K562 (cell line): ENCODE results near the gene PAX5. TPM values are rescaled to one million over a fixed set of nuclear protein-coding genes. Genes with fewer than 3 reads are reported as not detected.

Source experiments
- ATAC-seq: fragments of 200-7000 bp; cut with Tn5 transposase; 3 replicates; pipeline ENCODE4 v1.9.1; 2020; ENCODE audit warnings: moderate library complexity
- BruUV-seq: library from RNA; stranded (reverse); fragments of 400-500 nt; replicated peaks from 2 replicates; lab custom pipeline; 2021; lab: Mats Ljungman, UMichigan
- CTCF ChIA-PET: fragments of 300-600 bp; formaldehyde crosslinking; extraction: SDS; loops from one replicate; lab custom pipeline; 2021; ENCODE audit warnings: low intra/inter-chr PET ratio; lab: Yijun Ruan, JAX
- POLR2A ChIA-PET: fragments of 300-600, 350-650 bp; sonication (Branson Sonifier 250); formaldehyde crosslinking; extraction: SDS; loops from one replicate; lab custom pipeline; 2021; ENCODE audit warnings: antibody characterized with exemption, inconsistent platforms; lab: Yijun Ruan, JAX
- DNase-seq, 4 experiments: peaks; one replicate each; pipeline versions ENCODE4 v3.0.0 to v3.0.0-alpha.2; 2011 to 2018; ENCODE audit warnings: low spot score in 3 of 4, mixed read lengths in 3 of 4; ENCODE audit errors: extremely low read depth in 1 of 4
- FAIRE-seq: peaks from 2 replicates; lab custom pipeline; 2011; peaks lifted over from hg19 to GRCh38; lab: Jason Lieb, UNC
- H2AFZ ChIP-seq: 2 replicates; pipeline ENCODE4 v1.6.0; 2011; ENCODE audit warnings: low read depth, low read length, control low read depth, inconsistent platforms
- H3K27ac ChIP-seq: fragments of 200-600 bp; 3 replicates; pipeline ENCODE4 v1.8.0; 2011; ENCODE audit warnings: low read depth, mild to moderate bottlenecking, control low read depth, inconsistent platforms, low read length, moderate library complexity, mixed read lengths; ENCODE audit errors: extremely low read depth
- H3K27me3 ChIP-seq, 2 experiments: fragments of 300-600 bp in 1 of 2; 2 replicates in 1 of 2; 3 replicates in 1 of 2; pipeline versions ENCODE4 v1.6.0 to v1.8.0; 2011; ENCODE audit warnings: inconsistent platforms in 2 of 2, low read length in 2 of 2, mild to moderate bottlenecking in 1 of 2, mixed read lengths in 1 of 2, moderate library complexity in 1 of 2; ENCODE audit not compliant: control insufficient read depth in 2 of 2, insufficient read depth in 2 of 2
- H3K36me3 ChIP-seq: fragments of 300-600 bp; 3 replicates; pipeline ENCODE4 v1.8.0; 2011; ENCODE audit warnings: mild to moderate bottlenecking, low read length, inconsistent platforms; ENCODE audit not compliant: control insufficient read depth, insufficient read depth
- H3K4me1 ChIP-seq, 2 experiments: fragments of 200-600 bp in 1 of 2; replicated peaks in 1 of 2; 2 replicates in 1 of 2; 3 replicates in 1 of 2; pipeline versions ENCODE4 v1.5.1 to v1.8.0; 2011; ENCODE audit warnings: inconsistent platforms in 2 of 2, low read length in 2 of 2, mild to moderate bottlenecking in 1 of 2, mixed read lengths in 1 of 2, moderate library complexity in 1 of 2; ENCODE audit not compliant: control insufficient read depth in 2 of 2, insufficient read depth in 2 of 2
- H3K4me2 ChIP-seq: 2 replicates; pipeline ENCODE4 v1.6.1; 2011; ENCODE audit warnings: low read length, control low read depth, inconsistent platforms, mixed read lengths; ENCODE audit not compliant: insufficient read depth
- H3K4me3 ChIP-seq: fragments of 200-600 bp; sonication (generic), shearing (Covaris generic); 2 replicates; pipeline ENCODE4 v1.5.1; 2016; ENCODE audit warnings: control low read depth, inconsistent platforms
- H3K79me2 ChIP-seq: fragments of 200-600 bp; 3 replicates; pipeline ENCODE4 v1.8.0; 2011; ENCODE audit warnings: low read length, inconsistent platforms; ENCODE audit not compliant: control insufficient read depth, insufficient read depth
- H3K9ac ChIP-seq, 2 experiments: 2 replicates each; pipeline versions ENCODE4 v1.6.0 to v1.6.1; 2011; ENCODE audit warnings: low read depth in 2 of 2, low read length in 2 of 2, control low read depth in 1 of 2, inconsistent platforms in 1 of 2, mild to moderate bottlenecking in 1 of 2, mixed read lengths in 1 of 2; ENCODE audit not compliant: insufficient read depth in 1 of 2
- H3K9me1 ChIP-seq: one replicate; pipeline ENCODE4 v1.6.0; 2011; ENCODE audit warnings: inconsistent platforms, mild to moderate bottlenecking, low read length, moderate library complexity; ENCODE audit not compliant: control insufficient read depth, insufficient read depth
- H3K9me3 ChIP-seq: replicated peaks from 2 replicates; pipeline ENCODE4 v1.5.1; 2011; ENCODE audit warnings: low read depth, low read length, inconsistent platforms; ENCODE audit not compliant: control insufficient read depth, insufficient read depth
- H4K20me1 ChIP-seq: replicated peaks from 2 replicates; pipeline ENCODE4 v1.6.1; 2011; ENCODE audit warnings: low read length, inconsistent platforms, mixed read lengths; ENCODE audit not compliant: control insufficient read depth, insufficient read depth
- CC2D1A ChIP-seq: fragments of 450-650 bp; IDR thresholded peaks from 2 replicates; pipeline ENCODE4 v1.6.1; 2017; ENCODE audit warnings: mild to moderate bottlenecking
- ETV6 ChIP-seq, 3 experiments: fragments of 150-350 bp in 1 of 3; sonication (generic) in 1 of 3; formaldehyde crosslinking in 1 of 3; IDR thresholded peaks; 2 replicates each; pipeline versions ENCODE4 v1.6.1 to v1.8.0; 2014 to 2022; ENCODE audit warnings: borderline replicate concordance in 2 of 3, low read depth in 2 of 3, antibody characterized with exemption in 1 of 3, low read length in 1 of 3, mild to moderate bottlenecking in 1 of 3, missing genetic modification reagents in 1 of 3
- FOXA1 ChIP-seq: fragments of 450-650 bp; IDR thresholded peaks from 2 replicates; pipeline ENCODE4 v1.6.1; 2016; ENCODE audit warnings: mild to moderate bottlenecking, borderline replicate concordance
- GATAD2A ChIP-seq: fragments of 450-650 bp; IDR thresholded peaks from 2 replicates; pipeline ENCODE4 v1.6.1; 2017
- HEY1 ChIP-seq: fragments of 250-450 bp; sonication (Bioruptor Pico); IDR thresholded peaks from 2 replicates; pipeline ENCODE4 v1.5.0; 2020; ENCODE audit warnings: mild to moderate bottlenecking, moderate library complexity, borderline replicate concordance
- MYNN ChIP-seq, 2 experiments: sonication (generic); formaldehyde crosslinking in 1 of 2; IDR thresholded peaks; 2 replicates each; pipeline versions ENCODE4 v1.5.0 to v1.6.1; 2016 to 2020; ENCODE audit warnings: antibody characterized with exemption in 1 of 2, missing genetic modification reagents in 1 of 2
- PHB2 ChIP-seq: fragments of 450-650 bp; IDR thresholded peaks from 2 replicates; pipeline ENCODE4 v1.6.1; 2017; ENCODE audit warnings: low read depth
- SLC30A9 ChIP-seq: fragments of 250-450 bp; sonication (Bioruptor Pico); IDR thresholded peaks from 2 replicates; pipeline ENCODE4 v1.8.0; 2022; ENCODE audit warnings: mild to moderate bottlenecking, moderate library complexity
- SRSF1 ChIP-seq: fragments of 200-400 bp; formaldehyde crosslinking; IDR thresholded peaks from 2 replicates; pipeline ENCODE4 v1.6.1; 2017; ENCODE audit warnings: mild to moderate bottlenecking, low read depth, low read length, moderate library complexity
- TBP ChIP-seq: optimal IDR thresholded peaks from 2 replicates; pipeline ENCODE3; 2011; ENCODE audit warnings: low read depth, low read length, improper control_type of control experiment
- ZNF695 ChIP-seq: fragments of 450-650 bp; formaldehyde crosslinking; IDR thresholded peaks from 2 replicates; pipeline ENCODE4 v1.4.0; 2020; ENCODE audit warnings: mild to moderate bottlenecking, moderate library complexity
- ZSCAN32 ChIP-seq: fragments of 450-650 bp; formaldehyde crosslinking; IDR thresholded peaks from 2 replicates; pipeline ENCODE4 v1.4.0; 2020; ENCODE audit warnings: mild to moderate bottlenecking, moderate library complexity
- WGBS: fragments of 100-300 bp; shearing (Covaris generic); methylation state at CpG from one replicate; pipeline ENCODE4 v1.1.6; 2016; ENCODE audit warnings: low coverage, mixed read lengths; ENCODE audit not compliant: insufficient coverage; ENCODE audit errors: missing lambda C conversion rate; 5-methylcytosine and 5-hydroxymethylcytosine counted together
- in situ Hi-C: fragments of 300-500 bp; cut with MboI; formaldehyde crosslinking; loops from 4 replicates; pipeline ENCODE4 v1.15.0; 2018; ENCODE audit warnings: inconsistent platforms, mixed read lengths
- intact Hi-C: fragments of 100-400 bp; cut with micrococcal nuclease; formaldehyde crosslinking; loops from 2 replicates; pipeline ENCODE4 v1.14.2; 2022
- polyA plus RNA-seq, 8 experiments: library from polyadenylated mRNA; depleted of rRNA in 4 of 8; stranded (reverse) in 5 of 8; unstranded in 3 of 8; fragments of >200 nt; fragmentation: Nextera tagmentation in 2 of 8; fragmentation: Illumina TruSeq in 1 of 8; extraction: Ambion mirVana in 2 of 8; extraction: Trizol in 1 of 8; gene quantifications; 2 replicates each; pipeline versions ENCODE4 v1.2.1 to v1.2.3, GENCODE V29; 2011 to 2014; ENCODE audit warnings: inconsistent platforms in 1 of 8, missing spikeins in 1 of 8
- total RNA-seq, 7 experiments: library from RNA; depleted of rRNA in 6 of 7; stranded (reverse); fragments of >200 nt in 6 of 7; fragmentation: Illumina TruSeq in 2 of 7; extraction: Trizol in 2 of 7; gene quantifications; 2 replicates each; pipeline versions ENCODE4 v1.2.1 to v1.2.3, GENCODE V29; 2011 to 2021; ENCODE audit warnings: low replicate concordance in 1 of 7
- TF ChIP-seq, protein P1 (sequence below), 2 experiments: fragments of 450-650 bp in 1 of 2; IDR thresholded peaks; 2 replicates each; pipeline ENCODE4 v1.6.1; 2011 to 2017; ENCODE audit warnings: low read depth in 2 of 2, antibody characterized with exemption in 1 of 2, borderline replicate concordance in 1 of 2, low read length in 1 of 2, mild to moderate bottlenecking in 1 of 2, mixed read lengths in 1 of 2; ENCODE audit not compliant: control insufficient read depth in 1 of 2

The PAX5 gene
- total and polyA plus RNA-seq, 9 of the 15 experiments (the other 6 are each of a cell fraction or from before 2014, with no cell fraction given): 0.03 to 0.09 TPM; not detected in 7

DNA sequence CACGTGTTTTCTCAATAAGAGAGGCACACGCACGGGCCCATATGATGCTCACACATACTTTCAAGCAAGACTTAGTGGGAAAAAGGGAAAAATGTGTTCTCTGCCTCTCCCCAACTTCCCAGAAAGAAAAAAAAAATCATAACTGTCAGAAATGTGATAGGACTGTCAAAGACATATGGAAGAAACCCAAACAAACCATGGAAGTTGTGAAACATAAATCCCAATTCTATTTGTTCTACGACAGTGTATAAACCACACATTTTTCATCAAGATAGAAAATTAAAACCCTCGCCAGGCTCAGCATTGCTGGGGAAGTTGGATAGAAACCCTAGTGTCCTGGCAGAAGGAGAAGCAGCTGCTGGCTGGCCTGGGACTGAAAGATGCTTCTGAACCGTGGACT is 211.9 kb downstream of the PAX5 start:
- no peak for ATAC-seq
- no peak for FAIRE-seq
- Histone ChIP-seq H3K4me3 (no peak overlapping the region), H3K36me3 (no peaks in the 10 kb centered on the region), H3K9ac (no peak overlapping the region)
- BruUV-seq: no TSS peak
- TF ChIP-seq SLC30A9 (CRISPR knock-in tag): no peak
- TF ChIP-seq, all 486 proteins: peak for 0
- H3K79me2 ChIP-seq: no peaks in the 10 kb centered on the region
- WGBS: 1% methylated on average over 6 of the region's 6 CpGs
- H4K20me1 ChIP-seq: no peaks in the 10 kb centered on the region
- peaks cover 10 to 55% of the 10 kb centered on the region in 2 experiments; a peak in 4 of 5 replicates for H3K27me3 ChIP-seq
- H3K9me1 ChIP-seq: no peaks in the 10 kb centered on the region
- H2AFZ ChIP-seq: no peak overlapping the region
- no peak overlapping the region for H3K4me2 ChIP-seq
- ChIA-PET CTCF (no interaction called here), POLR2A (no interaction called here)
- DNase-seq: no peak
- H3K4me1 ChIP-seq: peaks cover 0 to 7% of the 10 kb centered on the region in 2 experiments; a peak in 2 of 5 replicates
- in situ Hi-C loops: no loop called here
- no peaks in the 10 kb centered on the region for H3K9me3 ChIP-seq
- no peak overlapping the region for H3K27ac ChIP-seq
- intact Hi-C loops: no loop called here

DNA sequence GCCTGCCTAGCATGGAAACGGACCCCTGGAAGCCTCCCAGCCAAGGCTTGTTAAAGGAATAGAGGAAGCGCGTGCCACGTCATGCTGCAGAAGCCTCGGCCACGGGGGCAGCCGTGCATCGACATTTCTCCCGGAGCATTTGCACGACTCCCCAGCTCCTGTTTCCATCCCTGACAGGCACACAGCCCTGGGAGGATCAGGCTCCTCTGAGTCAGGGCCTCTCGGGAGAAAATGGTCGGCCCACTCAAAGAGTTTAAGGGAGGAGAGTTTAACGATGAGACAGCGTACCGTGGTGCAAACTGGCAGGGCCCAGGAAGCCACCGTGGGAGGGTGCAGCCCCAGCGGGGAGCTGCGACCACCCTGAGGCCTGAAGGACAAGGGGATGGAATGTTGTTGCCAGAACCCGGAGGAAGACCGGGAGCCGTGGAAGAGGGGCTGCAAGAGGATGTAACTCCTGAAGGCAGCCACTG is 213.6 kb downstream of the PAX5 start:
- FAIRE-seq: no peak
- WGBS: 4% methylated on average over 16 of the region's 21 CpGs
- TF ChIP-seq TBP: no peak
- TF ChIP-seq CC2D1A: no peak
- no peak for TF ChIP-seq ZSCAN32
- TF ChIP-seq MYNN (IDR thresholded peaks at IDR 0.05): no peak
- TF ChIP-seq MYNN (CRISPR knock-in tag; IDR thresholded peaks at IDR 0.05): no peak
- TF ChIP-seq FOXA1: no peak
- no peak for TF ChIP-seq ETV6 (IDR thresholded peaks at IDR 0.05; ENCODE audit: borderline replicate concordance in 1 of 2, low read depth in 2 of 2, low read length in 1 of 2)
- no peak for TF ChIP-seq ETV6 (CRISPR knock-in tag; IDR thresholded peaks at IDR 0.05; ENCODE audit: borderline replicate concordance)
- no peak for TF ChIP-seq HEY1
- TF ChIP-seq, protein P1, sequence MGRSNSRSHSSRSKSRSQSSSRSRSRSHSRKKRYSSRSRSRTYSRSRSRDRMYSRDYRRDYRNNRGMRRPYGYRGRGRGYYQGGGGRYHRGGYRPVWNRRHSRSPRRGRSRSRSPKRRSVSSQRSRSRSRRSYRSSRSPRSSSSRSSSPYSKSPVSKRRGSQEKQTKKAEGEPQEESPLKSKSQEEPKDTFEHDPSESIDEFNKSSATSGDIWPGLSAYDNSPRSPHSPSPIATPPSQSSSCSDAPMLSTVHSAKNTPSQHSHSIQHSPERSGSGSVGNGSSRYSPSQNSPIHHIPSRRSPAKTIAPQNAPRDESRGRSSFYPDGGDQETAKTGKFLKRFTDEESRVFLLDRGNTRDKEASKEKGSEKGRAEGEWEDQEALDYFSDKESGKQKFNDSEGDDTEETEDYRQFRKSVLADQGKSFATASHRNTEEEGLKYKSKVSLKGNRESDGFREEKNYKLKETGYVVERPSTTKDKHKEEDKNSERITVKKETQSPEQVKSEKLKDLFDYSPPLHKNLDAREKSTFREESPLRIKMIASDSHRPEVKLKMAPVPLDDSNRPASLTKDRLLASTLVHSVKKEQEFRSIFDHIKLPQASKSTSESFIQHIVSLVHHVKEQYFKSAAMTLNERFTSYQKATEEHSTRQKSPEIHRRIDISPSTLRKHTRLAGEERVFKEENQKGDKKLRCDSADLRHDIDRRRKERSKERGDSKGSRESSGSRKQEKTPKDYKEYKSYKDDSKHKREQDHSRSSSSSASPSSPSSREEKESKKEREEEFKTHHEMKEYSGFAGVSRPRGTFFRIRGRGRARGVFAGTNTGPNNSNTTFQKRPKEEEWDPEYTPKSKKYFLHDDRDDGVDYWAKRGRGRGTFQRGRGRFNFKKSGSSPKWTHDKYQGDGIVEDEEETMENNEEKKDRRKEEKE (IDR thresholded peaks at IDR 0.05; ENCODE audit: borderline replicate concordance in 1 of 2, control insufficient read depth in 1 of 2, low read depth in 2 of 2, low read length in 1 of 2): no peak
- no peak for TF ChIP-seq ZNF695 (CRISPR knock-in tag)
- TF ChIP-seq PHB2: no peak
- no peak for TF ChIP-seq GATAD2A
- no peak for TF ChIP-seq SRSF1

More for the DNA sequence above, 213.6 kb downstream of the PAX5 start:
- no peak overlapping the region for H2AFZ ChIP-seq
- no peak overlapping the region for H3K4me2 ChIP-seq
- H3K27ac ChIP-seq: no peak overlapping the region
- H3K79me2 ChIP-seq: no peaks in the 10 kb centered on the region
- ATAC-seq: no peak
- H3K9me1 ChIP-seq: no peaks in the 10 kb centered on the region
- POLR2A ChIA-PET: no interaction called here
- peaks cover 10 to 61% of the 10 kb centered on the region in 2 experiments; a peak in 4 of 5 replicates for H3K27me3 ChIP-seq
- H4K20me1 ChIP-seq: no peaks in the 10 kb centered on the region
- no TSS peak for BruUV-seq
- H3K4me3 ChIP-seq: no peak overlapping the region
- no peak overlapping the region for H3K9ac ChIP-seq
- no peaks in the 10 kb centered on the region for H3K9me3 ChIP-seq
- CTCF ChIA-PET: no interaction called here
- no peaks in the 10 kb centered on the region for H3K36me3 ChIP-seq
- in situ Hi-C loops: no loop called here
- intact Hi-C loops: no loop called here
- DNase-seq: no peak
- peaks cover 0 to 7% of the 10 kb centered on the region in 2 experiments; a peak in 2 of 5 replicates for H3K4me1 ChIP-seq
